GM21717 (cell line): Measurements from ENCODE around the gene AAMP.

Source experiments
- ATAC-seq: cut with Tn5 transposase; IDR thresholded peaks from one replicate; pipeline ENCODE4 v1.9.1; 2021; ENCODE audit warnings: mild to moderate bottlenecking, moderate library complexity; ENCODE audit not compliant: unreplicated experiment

The AAMP gene

DNA sequence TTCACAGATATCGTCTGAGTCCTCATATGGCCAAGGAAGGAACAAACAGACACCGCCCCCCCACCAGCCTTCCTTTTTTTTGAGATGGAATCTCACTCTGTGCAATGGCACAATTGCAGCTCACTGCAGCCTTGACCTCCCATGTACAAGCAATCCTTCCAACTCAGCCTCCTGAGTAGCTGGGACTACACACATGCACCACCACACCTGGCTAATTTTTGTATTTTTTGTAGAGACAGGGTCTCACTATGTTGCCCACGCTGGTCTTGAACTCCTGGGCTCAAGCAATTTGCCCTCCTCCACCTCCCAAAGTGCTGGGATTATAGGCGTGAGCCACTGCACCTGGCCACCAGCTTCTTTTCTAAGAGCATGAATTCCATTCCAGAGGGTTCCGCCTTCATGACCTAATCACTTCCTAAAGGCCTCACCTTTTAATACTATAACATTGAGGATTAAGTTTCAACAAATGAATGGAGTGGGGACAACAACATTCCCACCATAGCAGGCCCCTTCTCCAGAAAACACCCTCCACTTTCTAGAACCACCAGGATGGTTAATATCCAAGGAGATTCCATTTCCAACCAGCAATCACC is 24.6 kb upstream of the AAMP start:
- ATAC-seq = no peak

DNA sequence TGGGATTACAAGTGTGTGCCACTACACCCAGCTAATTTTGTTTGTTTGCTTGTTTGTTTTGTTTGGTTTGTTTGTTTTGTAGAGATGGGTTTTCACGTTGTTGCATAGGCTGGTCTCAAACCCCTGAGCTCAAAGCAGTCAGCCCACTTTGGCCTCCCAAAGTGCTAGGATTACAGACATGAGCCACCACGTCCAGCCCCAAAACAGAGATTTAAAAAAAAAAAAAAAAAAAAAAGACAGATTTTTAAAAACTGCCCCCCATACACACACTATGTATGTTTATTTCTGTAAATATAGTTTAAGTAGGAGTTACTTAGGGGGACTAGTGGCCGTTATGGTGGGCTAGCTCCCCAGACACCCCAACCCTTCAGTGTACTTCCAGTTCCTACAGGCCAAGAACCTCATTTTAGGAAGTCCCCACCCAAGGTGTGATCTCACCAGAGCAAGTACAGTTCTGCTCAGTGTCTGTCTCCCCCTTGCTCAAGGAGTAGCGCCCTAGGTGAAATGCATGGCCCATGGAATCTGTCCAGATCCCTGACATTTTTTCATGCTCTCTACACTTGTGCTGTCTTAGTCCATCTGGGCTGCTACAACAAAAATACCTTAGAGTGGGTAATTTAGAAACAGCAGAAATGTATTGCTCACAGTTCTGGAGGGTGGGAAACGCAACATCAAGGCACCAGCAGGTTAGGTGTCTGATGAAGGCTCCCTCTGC is 23.9 kb upstream of the AAMP start:
- no peak for ATAC-seq

DNA sequence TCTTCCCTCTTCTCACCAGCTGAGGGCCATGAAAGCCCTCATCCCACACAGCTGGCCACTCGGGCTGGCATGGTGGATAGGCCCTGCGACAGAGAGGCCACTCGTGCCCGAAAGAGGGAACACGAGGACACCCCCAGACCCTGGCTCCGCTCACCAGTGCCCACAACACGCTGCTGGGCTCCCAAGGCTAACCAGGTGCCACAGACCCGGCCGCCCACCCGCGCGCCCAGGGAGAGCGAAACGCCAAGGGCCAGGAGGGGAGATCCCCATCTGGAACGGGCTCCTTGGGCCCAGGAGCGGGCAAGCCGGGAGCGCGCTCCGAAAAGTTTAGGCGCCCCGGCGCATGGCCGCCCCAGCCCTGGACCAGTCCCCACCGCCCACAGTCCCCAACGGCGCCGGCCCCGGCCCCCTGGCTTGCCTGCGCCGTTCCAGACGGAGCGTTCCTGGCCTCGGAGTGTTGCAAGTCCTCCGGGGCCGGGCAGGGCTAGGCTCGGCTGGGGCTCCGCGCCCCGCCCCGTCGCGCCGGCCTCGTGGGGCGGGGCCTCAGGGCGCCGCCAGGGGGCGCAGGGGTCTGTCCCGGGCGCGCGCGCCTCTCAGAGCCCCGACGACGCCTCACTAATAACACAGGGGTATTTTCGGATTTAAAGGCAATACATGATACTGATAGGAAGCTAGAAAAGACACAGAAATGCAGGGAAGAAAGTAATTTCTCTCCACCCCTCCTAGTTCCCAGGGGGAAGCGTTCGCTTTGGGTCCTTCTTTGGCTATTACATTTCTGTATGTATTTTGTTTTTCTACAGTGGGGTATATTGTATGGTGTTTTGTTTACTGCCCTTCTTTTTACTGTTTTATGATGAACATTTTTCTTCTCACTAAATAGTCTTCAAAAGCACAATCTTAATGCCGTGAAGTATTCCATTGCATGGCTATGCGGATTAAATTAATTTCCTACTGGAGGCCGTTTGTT is 22.4 kb upstream of the AAMP start, which contains the start of gene TMBIM1:
Gene TMBIM1 (minus strand): TSS at position 456 of the 967 bp plus-strand sequence. CDS start 10,362 bp downstream, outside the sequence.
- peak; percentile 71 for ATAC-seq

DNA sequence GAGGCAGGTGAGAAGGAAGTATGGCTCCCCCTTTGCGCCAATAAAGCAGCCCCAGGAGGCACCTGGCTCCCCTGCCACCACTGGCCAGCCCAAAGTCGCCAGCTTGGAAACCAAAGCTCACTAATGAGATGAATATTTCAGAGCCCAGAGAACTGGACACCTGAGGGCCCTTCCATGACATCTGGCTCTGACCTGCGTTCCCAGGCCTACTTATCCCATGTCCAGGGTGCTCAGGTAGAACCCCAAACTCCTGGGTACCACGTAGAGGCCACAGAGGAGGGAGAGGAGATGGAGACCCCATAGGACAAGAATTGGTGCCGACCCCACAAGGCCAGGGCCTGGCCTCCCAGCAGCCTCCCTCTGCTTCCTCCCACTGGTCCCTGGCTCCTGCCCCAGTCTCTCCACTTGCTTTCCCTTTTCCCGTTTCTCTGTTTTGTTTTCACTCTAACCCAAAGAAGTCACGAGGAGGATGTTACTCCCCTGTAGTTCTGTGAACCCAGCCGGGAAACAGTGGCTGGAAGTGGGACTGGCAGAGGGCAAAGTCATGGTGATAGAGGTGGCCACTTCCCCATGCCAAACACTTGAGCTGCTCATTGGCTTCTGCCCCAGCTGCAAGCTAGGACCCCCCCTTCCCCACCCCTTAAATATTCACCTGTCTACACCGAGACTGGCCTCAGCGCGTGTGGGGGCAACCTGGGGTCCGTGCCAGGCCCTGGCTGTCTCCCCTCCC is 21.5 kb upstream of the AAMP start:
- ATAC-seq = no peak

DNA sequence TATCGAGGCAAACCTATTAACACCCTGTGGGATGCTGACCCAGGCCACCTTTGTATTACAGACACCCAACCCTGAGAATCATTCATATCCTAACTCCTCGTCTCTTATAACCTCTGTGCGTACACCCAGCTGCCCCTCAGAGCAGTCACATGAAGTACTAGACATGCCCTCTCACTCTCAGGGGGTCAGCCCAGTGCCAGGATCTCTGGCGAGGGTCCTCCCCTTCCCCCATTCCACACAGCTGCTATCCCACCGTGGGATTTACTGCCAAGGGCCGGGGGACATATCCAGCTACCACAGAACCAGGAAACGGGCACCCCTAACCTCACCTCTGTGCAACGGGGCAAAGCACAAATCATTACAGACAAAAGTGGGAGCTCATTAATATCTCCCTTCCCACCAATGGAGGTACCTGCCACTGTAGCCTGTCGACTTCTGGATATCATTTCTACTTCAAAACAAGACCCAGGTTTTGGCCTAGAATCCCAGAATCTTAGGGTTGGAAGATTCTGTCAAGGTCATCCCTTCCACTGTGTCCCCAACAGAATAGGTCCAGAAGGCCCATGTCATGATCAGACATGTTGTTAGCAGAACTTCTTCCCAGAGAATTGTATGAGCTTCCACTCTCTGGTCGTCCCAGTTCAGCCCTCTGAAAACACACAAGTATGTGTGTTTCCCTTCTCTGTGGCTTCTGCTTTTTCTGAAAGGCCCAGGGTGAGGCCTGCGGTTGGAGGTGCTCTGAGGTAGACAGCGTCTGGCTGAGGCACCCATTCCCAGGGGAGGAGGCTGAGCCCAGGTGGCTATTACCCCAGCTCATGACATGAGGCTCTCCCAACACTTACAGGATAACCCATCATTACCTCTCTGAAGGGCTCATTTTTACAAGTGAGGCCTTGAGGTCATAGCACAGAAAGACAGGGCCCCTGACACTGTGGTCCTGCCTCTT is 20.7 kb upstream of the AAMP start:
- ATAC-seq = peak; percentile 45

DNA sequence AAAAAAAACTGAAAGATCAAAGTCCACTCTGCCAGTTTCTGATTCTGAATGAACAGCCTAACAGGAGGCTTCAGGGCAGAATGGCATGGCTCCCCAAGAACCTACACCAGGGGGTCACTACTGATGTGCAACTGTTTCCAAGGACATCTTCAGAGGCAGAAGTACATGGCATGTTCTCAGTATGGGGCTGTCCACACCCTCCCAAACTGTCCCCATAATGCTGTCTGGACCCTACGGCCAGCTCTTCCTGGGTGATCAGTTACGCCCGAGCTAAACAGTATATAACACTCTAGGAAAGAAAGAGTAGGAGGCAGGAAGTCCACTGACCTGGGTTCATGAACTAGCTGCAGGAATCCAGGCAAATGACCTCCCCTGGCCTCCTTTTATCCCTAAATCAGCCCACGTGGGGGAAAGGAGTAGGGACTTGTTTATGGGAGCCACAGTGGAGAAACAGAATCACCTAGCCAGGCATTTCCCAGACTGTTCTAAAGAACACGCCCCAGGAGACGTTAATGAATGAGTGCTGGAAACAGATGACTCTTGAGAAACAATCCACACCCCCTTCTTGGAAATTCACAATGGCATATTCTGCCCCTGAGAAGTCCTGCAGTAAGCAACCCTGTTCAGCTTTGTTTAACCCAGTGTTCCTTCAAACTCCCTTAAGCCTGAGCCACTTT is 19.8 kb upstream of the AAMP start:
- no peak for ATAC-seq

DNA sequence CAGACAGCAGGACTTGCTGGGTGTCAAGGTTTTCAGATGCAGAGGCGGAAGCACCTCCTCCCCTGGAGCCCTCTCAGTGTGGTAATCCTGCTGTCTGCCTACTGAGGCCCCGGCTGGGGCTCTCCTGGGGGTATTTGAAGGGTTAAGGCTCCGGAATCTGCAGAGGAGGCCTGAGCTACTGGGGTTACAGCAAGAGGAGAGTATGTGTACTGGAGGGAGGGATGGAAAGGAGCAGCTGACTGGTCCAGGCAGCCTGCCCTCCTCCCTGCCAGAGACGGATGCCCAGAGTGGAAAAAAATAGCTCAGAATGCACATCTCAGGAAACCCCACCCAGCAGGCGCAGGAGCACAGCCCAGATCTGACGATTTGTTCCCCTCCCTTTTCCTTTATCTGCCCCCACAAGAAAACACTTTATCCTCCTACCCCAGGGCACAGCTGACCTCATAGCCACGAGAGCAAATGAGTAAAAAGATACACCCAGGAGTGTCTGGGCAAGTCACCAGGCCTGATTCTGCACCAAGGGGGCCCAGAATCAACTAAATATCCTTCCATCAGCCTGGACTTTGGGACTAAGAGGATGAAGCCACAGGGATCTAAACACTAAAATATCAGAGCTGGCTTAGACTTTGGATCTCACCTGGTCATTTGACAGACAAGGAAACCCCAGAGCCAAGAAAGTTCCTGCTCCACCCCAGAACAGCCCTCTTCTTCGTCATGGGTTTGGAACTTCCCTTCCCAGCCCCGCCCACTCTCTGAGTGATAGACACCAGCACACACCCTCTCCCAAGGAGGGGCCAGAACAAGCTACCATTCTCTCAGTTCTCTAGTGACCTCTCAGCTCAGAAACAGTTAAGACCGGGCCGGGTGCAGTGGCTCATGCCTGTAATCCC is 16.9 kb upstream of the AAMP start:
- peak; percentile 60 for ATAC-seq

DNA sequence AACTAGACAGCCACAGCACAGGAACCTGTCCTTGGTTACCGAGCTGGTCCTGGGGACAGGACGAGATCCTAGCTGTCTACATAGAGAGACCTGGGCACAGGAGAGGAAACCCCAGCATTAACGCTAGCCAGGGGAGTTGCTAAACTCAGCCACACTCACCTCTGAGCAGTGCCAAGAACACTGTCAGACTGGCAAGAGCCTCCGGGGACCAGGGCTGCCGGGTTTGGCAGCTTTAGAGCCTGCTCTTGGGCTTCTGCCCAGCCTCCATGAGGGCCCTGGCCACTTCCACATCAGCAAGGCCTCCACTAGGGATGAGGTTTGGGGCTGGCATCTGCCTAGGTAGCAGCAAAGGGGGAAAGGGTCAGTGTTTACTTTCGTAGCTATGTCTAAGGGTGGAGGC is 15.7 kb upstream of the AAMP start:
- ATAC-seq = no peak

DNA sequence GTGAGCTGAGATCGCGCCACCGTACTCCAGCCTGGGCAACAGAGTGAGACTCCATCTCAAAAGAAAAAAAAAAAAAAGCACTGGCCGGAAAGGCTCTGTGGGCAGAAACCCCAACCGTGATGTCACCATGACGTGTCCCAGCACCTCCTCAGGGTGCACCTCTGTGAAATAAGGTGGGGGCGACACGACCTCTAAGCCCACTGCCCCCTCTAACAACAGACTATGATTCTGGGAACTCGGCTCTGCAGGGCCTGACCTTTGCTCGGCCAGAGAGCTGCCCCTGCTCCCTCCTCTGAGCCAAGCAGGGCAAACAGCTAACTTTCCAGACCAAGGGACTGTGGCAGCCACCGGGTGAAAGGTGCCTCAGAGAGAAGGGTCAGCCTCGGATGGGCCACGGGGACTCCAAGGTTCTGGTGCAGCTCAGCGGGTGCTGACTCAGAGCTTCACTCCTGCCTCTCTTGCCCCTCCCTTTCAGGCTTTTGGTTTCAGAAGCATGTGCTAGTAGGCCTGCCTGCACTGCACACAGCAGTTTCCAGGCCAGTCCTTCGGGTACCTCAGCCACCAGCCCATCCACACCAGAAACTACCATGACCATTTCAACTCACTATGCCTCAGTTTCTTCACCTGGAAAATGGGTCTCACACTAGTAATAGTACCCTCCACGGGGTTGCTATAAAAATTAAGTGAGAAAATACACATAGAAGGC is 14.3 kb upstream of the AAMP start:
- ATAC-seq = peak; percentile 51

DNA sequence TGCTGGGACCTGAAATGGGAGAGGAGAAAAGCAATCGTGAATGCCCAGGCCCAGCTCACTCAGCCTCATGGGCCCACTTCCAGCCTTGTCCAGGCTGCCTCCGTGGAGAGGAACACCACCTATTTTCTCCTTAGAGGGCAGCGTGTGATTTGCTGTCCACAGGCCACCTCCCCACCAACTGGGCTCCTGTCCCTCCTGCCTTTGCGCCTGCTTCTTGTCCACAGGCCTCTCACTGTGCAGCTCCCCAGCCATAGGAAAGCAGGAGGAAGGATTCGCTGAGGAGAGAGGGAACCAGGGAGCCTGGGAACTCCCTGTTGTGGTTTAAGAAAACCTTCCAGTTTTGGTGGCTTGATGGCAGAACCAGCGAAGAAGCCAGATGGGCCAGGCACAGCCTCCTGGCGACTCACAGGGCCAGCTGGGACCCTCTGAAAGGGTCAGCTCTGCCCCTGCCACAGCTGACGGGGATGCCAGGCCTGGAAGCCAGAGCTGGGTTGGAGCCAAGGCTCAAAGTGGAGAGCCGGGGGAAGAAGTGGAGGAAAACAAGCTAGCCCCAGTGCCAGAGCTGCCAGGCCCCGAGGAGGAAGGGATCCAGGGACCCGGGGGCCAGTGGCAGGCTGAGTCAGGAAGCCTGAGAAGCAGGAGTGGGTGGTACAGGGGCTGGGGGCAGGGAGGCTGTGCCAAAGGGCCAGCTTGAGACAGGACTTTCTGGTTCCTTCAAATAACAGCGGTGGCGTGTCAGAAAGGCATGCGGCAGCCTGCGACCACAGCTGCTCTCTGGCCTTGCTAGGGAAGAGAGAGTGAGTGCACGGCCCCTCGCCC is 12.4 kb upstream of the AAMP start:
- ATAC-seq = no peak

DNA sequence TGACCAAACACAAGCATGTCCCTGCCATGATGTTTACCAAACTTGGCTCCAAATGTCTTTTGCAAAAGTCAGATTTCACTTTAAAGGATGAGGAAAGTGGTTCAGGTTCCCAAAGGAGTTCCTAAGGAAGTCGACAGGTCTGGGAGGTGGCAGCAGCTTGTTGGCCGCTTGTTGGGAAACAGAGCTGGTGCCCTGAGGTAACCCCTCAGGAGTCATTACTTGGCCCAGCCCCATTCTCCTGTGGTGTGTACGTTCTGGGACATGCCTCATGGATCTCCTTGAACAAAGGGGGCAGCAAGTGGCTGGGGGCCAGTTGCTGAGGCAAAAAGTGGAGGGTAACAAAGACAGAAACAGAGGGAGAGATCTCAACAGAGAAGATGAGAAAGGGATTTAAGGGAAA is 11.5 kb upstream of the AAMP start:
- no peak for ATAC-seq

DNA sequence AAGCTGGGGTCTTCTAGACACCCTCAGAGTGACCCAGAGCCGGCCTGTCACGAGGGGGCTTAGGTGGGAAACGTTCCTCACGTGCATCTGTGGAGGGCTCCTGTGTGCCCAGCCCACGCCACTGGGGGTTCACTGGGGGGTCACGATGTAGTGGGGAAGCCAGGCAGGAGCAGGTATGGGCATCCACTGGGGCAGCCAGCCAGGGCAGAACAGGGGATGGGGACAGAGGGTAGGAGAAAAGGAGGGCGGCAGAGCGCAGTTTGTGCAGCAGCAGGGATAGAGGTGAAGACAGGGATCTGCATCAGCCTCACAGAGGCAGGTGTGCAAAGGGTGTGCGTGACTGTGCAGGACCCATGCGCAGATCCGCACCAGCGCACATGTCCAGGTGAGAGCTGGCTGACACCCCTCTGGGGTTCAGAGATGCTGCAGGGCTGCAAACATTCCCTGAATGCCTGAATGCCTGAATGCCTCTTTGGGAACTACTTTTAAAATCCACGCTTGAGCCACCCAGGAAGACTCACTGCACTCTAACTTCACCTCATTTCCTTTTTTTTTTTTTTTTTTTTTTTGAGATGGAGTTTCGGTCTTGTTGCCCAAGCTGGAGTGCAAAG is 10.4 kb upstream of the AAMP start:
- ATAC-seq = no peak

DNA sequence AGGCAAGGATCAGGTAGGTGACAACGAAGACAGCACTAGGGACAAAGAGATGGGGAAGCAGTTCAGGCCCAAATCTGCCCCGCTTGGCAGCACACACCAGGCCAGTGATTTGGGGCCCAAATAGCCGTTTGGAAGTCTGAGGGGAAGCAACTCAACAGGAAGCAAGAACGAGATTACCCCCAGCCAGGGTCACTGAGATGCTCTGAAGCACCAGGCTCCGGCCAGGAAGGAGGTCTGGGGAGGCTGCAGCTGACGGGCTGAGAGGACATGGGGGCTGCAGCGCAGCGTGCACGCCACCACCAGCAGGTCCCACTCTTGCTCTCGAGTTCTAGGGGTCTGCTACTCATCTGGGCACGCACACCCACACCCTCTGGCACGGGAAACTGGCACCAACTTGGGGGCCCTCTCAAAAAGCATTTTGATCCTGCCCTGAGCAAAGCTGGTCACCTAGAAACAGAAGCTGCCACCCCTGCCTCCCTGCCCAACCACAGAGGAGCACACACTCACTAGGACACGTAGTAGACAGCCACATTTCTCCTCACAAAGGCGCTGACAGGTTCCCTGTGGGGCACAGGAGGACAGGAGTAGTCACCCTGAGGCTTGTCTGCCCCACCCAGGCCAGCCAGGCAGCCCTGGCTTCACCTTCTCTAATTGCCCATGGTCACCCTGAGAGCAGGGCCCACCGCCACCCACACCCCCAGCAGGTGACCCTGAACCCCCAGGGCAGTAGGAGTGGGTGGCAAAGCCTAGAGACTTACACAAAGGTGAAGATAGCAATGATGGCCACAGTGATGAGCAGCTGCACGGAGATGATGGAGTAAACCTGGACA is 8.8 kb upstream of the AAMP start:
- ATAC-seq = no peak

DNA sequence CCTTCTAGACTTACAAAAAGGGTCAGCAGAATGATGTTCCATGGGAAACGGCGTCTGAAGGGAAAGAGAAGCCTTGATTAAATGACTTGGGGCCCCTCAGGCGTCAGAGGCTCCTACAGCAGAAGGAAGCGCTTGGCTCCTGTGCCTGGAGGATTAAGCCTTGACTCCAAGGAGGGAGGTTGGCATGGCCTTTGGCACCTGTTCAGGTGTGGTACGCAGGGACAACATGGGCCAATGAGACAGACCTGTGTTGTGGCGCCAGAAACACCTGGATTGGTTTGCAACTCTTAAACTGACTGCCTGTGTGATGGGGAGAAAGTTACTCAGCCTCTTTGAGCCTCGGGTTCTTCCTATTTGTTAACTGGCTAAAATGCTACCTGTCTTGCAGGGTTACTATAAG is 8.0 kb upstream of the AAMP start:
- ATAC-seq = no peak

DNA sequence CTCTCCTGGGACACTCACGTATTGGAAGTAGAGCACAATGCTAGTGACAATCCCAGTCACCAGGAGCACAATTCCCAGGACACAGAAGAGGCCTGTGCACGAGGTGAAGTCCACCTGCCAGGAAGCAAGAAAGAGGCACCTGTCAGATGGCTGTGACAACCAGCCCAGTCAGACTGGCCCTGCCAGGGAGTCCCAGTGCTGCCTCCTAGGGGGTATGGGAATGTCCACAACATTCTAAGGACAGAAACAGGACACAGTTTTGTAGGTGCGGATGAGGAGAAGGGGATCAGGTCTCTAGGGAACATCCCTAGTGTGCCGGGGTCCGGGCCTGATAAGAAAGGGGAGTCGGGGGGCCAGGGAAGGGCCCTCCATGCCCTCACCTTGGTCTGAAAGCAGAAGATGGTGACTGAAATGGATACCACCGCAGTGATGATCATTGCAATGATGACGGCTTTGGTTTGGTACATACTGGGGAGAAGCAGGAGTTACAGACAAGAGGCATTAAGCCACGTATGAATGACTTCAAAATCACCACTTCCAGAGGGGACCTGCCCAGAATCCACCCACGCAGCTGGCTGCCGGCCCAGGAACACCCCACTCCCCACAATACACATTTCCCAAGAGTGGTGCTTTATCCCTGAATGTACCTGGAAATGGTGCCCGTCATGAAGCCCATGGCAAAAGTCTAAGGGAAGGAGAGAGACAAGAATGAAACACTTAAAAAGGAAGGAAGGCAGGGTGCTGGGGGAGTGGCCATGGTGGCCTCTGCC is 7.2 kb upstream of the AAMP start:
- no peak for ATAC-seq
